ENCODE results near the gene BPGM. TPM values are rescaled to one million over a fixed set of nuclear protein-coding genes. Genes with fewer than 3 reads are reported as not detected.

Gene BPGM
- total RNA-seq, 1 experiment from 2014 or later, result 10.0 TPM

- TF ChIP-seq, protein P1, sequence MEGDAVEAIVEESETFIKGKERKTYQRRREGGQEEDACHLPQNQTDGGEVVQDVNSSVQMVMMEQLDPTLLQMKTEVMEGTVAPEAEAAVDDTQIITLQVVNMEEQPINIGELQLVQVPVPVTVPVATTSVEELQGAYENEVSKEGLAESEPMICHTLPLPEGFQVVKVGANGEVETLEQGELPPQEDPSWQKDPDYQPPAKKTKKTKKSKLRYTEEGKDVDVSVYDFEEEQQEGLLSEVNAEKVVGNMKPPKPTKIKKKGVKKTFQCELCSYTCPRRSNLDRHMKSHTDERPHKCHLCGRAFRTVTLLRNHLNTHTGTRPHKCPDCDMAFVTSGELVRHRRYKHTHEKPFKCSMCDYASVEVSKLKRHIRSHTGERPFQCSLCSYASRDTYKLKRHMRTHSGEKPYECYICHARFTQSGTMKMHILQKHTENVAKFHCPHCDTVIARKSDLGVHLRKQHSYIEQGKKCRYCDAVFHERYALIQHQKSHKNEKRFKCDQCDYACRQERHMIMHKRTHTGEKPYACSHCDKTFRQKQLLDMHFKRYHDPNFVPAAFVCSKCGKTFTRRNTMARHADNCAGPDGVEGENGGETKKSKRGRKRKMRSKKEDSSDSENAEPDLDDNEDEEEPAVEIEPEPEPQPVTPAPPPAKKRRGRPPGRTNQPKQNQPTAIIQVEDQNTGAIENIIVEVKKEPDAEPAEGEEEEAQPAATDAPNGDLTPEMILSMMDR (IDR thresholded peaks at IDR 0.05 in 2 of 3, conservative IDR thresholded peaks at IDR 0.05 in 1 of 3; ENCODE audit: borderline replicate concordance in 1 of 3, insufficient read depth in 1 of 3, low read depth in 2 of 3, low read length in 2 of 3), result no peak
- TF ChIP-seq CBX3 (IDR thresholded peaks at IDR 0.05; ENCODE audit: low read depth) (no peak), ZFX (IDR thresholded peaks at IDR 0.05) (no peak)
Observed at GRCh38 chr7:134718211-134718875, 71.7 kb downstream of the BPGM start (continued).

- no peak for TF ChIP-seq ELF1 (IDR thresholded peaks at IDR 0.05; ENCODE audit: borderline replicate concordance, low read depth)
- no peak for TF ChIP-seq TCF7L2 (IDR thresholded peaks at IDR 0.05; ENCODE audit: borderline replicate concordance, extremely low read depth, insufficient read depth, insufficient read length)
- TF ChIP-seq YY1 (IDR thresholded peaks at IDR 0.05; ENCODE audit: extremely low read depth, insufficient replicate concordance, low read depth, low read length), result no peak
- TF ChIP-seq ZFX (IDR thresholded peaks at IDR 0.05), result no peak
- TF ChIP-seq, protein P1 (IDR thresholded peaks at IDR 0.05 in 2 of 3, conservative IDR thresholded peaks at IDR 0.05 in 1 of 3; ENCODE audit: borderline replicate concordance in 1 of 3, insufficient read depth in 1 of 3, low read depth in 2 of 3, low read length in 2 of 3), result no peak
- TF ChIP-seq, protein P2, sequence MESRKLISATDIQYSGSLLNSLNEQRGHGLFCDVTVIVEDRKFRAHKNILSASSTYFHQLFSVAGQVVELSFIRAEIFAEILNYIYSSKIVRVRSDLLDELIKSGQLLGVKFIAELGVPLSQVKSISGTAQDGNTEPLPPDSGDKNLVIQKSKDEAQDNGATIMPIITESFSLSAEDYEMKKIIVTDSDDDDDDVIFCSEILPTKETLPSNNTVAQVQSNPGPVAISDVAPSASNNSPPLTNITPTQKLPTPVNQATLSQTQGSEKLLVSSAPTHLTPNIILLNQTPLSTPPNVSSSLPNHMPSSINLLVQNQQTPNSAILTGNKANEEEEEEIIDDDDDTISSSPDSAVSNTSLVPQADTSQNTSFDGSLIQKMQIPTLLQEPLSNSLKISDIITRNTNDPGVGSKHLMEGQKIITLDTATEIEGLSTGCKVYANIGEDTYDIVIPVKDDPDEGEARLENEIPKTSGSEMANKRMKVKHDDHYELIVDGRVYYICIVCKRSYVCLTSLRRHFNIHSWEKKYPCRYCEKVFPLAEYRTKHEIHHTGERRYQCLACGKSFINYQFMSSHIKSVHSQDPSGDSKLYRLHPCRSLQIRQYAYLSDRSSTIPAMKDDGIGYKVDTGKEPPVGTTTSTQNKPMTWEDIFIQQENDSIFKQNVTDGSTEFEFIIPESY (IDR thresholded peaks at IDR 0.05; ENCODE audit: extremely low read depth, insufficient replicate concordance, low read length), result no peak
- TF ChIP-seq SP1 (IDR thresholded peaks at IDR 0.05; ENCODE audit: low read depth), result no peak
- TF ChIP-seq POLR2A (IDR thresholded peaks at IDR 0.05; ENCODE audit: borderline replicate concordance, extremely low read depth, insufficient read depth, insufficient read length), result no peak
- TF ChIP-seq EZH2 (IDR thresholded peaks at IDR 0.05), result no peak
- TF ChIP-seq RAD21 (IDR thresholded peaks at IDR 0.05; ENCODE audit: low read depth), result no peak
- TF ChIP-seq, protein P3, sequence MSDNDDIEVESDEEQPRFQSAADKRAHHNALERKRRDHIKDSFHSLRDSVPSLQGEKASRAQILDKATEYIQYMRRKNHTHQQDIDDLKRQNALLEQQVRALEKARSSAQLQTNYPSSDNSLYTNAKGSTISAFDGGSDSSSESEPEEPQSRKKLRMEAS (IDR thresholded peaks at IDR 0.05), result no peak
- no TSS peak for BruUV-seq (replicated peaks)
- H3K27ac ChIP-seq (ENCODE audit: low read depth, low read length), result no peak overlapping the region
- H3K36me3 ChIP-seq (ENCODE audit: control insufficient read depth in 1 of 2, insufficient read depth in 2 of 2, low read length in 2 of 2), result no peaks in the 10 kb centered on the region
- H2AFZ ChIP-seq (ENCODE audit: low read depth, low read length, poor library complexity, severe bottlenecking), result no peak overlapping the region
- no peaks in the 10 kb centered on the region for H3K27me3 ChIP-seq (ENCODE audit: insufficient read depth, low read length)
- ChIA-PET CTCF (no interaction called here), RAD21 (ENCODE audit: low non-redundant PET in 1 of 2, low total read pairs in 2 of 2, uncharacterized antibody in 2 of 2, unreplicated experiment in 2 of 2) (no interaction called here), POLR2A (no interaction called here)
- intact Hi-C loops (cut with micrococcal nuclease), result no loop called here
- no peak overlapping the region for H3K4me3 ChIP-seq (replicated peaks in 1 of 2; ENCODE audit: low read depth in 1 of 2, low read length in 2 of 2)
- H3K4me1 ChIP-seq (ENCODE audit: control insufficient read depth in 1 of 2, insufficient read depth in 2 of 2, low read length in 2 of 2), result no peaks in the 10 kb centered on the region
- no peak overlapping the region for H3K9ac ChIP-seq (ENCODE audit: low read length)
- no peak overlapping the region for H3K4me2 ChIP-seq (ENCODE audit: low read length)
- ATAC-seq (no peak), DNase-seq (ENCODE audit: low read depth, low spot score) (no peak)
- H3K9me3 ChIP-seq (ENCODE audit: control insufficient read depth in 1 of 2, insufficient read depth in 1 of 2, low read depth in 1 of 2, low read length in 2 of 2), result no peaks in the 10 kb centered on the region
- H3K79me2 ChIP-seq (ENCODE audit: insufficient read depth, low read length), result no peaks in the 10 kb centered on the region
- no peaks in the 10 kb centered on the region for H4K20me1 ChIP-seq (ENCODE audit: insufficient read depth)
- no peaks in the 10 kb centered on the region for H3K9me2 ChIP-seq (ENCODE audit: insufficient read depth)
Observed at GRCh38 chr7:134720091-134720935, 73.7 kb downstream of the BPGM start.

Measured in HCT116 (cell line).